Measurements from ENCODE around the gene CCDC102A.

- no peak for TF ChIP-seq ZBTB8A (tag by site-specific recombination; IDR thresholded peaks at IDR 0.05)
- TF ChIP-seq KLF16 (tag by site-specific recombination; IDR thresholded peaks at IDR 0.05) = no peak
- TF ChIP-seq ZNF274 (IDR thresholded peaks at IDR 0.05; ENCODE audit: low read length) = no peak
- TF ChIP-seq ZNF274 (tag by site-specific recombination; IDR thresholded peaks at IDR 0.05; ENCODE audit: borderline replicate concordance) = no peak
- no peak for TF ChIP-seq GLI2 (tag by site-specific recombination; IDR thresholded peaks at IDR 0.05; ENCODE audit: borderline replicate concordance, low read depth)
- TF ChIP-seq, protein P1, sequence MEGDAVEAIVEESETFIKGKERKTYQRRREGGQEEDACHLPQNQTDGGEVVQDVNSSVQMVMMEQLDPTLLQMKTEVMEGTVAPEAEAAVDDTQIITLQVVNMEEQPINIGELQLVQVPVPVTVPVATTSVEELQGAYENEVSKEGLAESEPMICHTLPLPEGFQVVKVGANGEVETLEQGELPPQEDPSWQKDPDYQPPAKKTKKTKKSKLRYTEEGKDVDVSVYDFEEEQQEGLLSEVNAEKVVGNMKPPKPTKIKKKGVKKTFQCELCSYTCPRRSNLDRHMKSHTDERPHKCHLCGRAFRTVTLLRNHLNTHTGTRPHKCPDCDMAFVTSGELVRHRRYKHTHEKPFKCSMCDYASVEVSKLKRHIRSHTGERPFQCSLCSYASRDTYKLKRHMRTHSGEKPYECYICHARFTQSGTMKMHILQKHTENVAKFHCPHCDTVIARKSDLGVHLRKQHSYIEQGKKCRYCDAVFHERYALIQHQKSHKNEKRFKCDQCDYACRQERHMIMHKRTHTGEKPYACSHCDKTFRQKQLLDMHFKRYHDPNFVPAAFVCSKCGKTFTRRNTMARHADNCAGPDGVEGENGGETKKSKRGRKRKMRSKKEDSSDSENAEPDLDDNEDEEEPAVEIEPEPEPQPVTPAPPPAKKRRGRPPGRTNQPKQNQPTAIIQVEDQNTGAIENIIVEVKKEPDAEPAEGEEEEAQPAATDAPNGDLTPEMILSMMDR (tag by site-specific recombination; IDR thresholded peaks at IDR 0.05) = no peak
- TF ChIP-seq ZFP69B (tag by site-specific recombination; IDR thresholded peaks at IDR 0.05) = no peak
Measured at GRCh38 chr16:57541754-57542435, 5.5 kb upstream of the CCDC102A start.

Measured in HEK293 (cell line).